WI38 (cell line): ENCODE measurements around the gene SNPH.
"Not testable (repeated sequence)": the region's sequence is repeated elsewhere in the genome, so short reads cannot be mapped to it uniquely, and the experiment has no call there.

Experiments
- H3K4me3 ChIP-seq: 2 replicates; pipeline ENCODE4 v1.5.1; 2011; ENCODE audit warnings: low read depth, mild to moderate bottlenecking, control low read depth, low read length
- CTCF ChIP-seq: IDR thresholded peaks from 2 replicates; pipeline ENCODE4 v1.5.1; 2012; ENCODE audit warnings: low read depth, mild to moderate bottlenecking, control low read depth, low read length

SNPH gene

GRCh38 chr20:1232286-1233111 lies 33.6 kb upstream of the SNPH start:
- H3K4me3 ChIP-seq, result no peak overlapping the region
- no peak for TF ChIP-seq CTCF

- no peak for TF ChIP-seq CTCF
- no peak overlapping the region for H3K4me3 ChIP-seq
Observed at GRCh38 chr20:1240549-1240948, 25.5 kb upstream of the SNPH start.

GRCh38 chr20:1241456-1241855 lies 24.6 kb upstream of the SNPH start:
- H3K4me3 ChIP-seq, result no peak overlapping the region
- TF ChIP-seq CTCF, result no peak

- no peak for TF ChIP-seq CTCF
- H3K4me3 ChIP-seq, result no peak overlapping the region
Observed at GRCh38 chr20:1242099-1242498, 24.0 kb upstream of the SNPH start.

- TF ChIP-seq CTCF, result no peak
- no peak overlapping the region for H3K4me3 ChIP-seq
Observed at GRCh38 chr20:1242530-1242929, 23.6 kb upstream of the SNPH start.

GRCh38 chr20:1245578-1245977 lies 20.5 kb upstream of the SNPH start:
- no peak for TF ChIP-seq CTCF

GRCh38 chr20:1247689-1248088 lies 18.4 kb upstream of the SNPH start:
- TF ChIP-seq CTCF, result no peak
- H3K4me3 ChIP-seq, result no peak overlapping the region

More at GRCh38 chr20:1245578-1245977, 20.5 kb upstream of the SNPH start:
- H3K4me3 ChIP-seq, result no peak overlapping the region

- not testable (repeated sequence) for H3K4me3 ChIP-seq
Observed at GRCh38 chr20:1250282-1250681, 15.8 kb upstream of the SNPH start.
